Measurements from ENCODE around the gene USP4. TPM values are rescaled to one million over a fixed set of nuclear protein-coding genes. Genes with fewer than 3 reads are reported as not detected.

USP4 gene
- total RNA-seq (10 to 100 TPM; 57.7 to 72.9 TPM), polyA plus RNA-seq (ENCODE audit: insufficient read length in 6 of 6) (10 to 100 TPM; 68.8 to 77.1 (median 73.6) TPM)
- long read RNA-seq, donor 1, partial matches to known transcripts = 6 of 15 reads
- long read RNA-seq, donor 1, other reads (novel, unspliced or antisense) = 0 of 15 reads
- long read RNA-seq, donor 2, transcript USP4-201 (22 exons, 3,126 nt) = major isoform, 6 of 14 reads
- long read RNA-seq, donor 2, partial matches to known transcripts = 5 of 14 reads
- long read RNA-seq, donor 2, other reads (novel, unspliced or antisense) = 0 of 14 reads
- long read RNA-seq, donor 3, partial matches to known transcripts = 0 of 3 reads
- long read RNA-seq, donor 3, other reads (novel, unspliced or antisense) = 0 of 3 reads
- long read RNA-seq, donor 4, partial matches to known transcripts = 8 of 20 reads
- long read RNA-seq, donor 4, other reads (novel, unspliced or antisense) = 4 of 20 reads
- long read RNA-seq, donor 5, transcript USP4-210 (2 exons, 727 nt) = major isoform, 5 of 12 reads
- long read RNA-seq, donor 5, partial matches to known transcripts = 5 of 12 reads
- long read RNA-seq, donor 5, other reads (novel, unspliced or antisense) = 0 of 12 reads
- long read RNA-seq, donor 6, partial matches to known transcripts = 12 of 15 reads
- long read RNA-seq, donor 6, other reads (novel, unspliced or antisense) = 0 of 15 reads
- long read RNA-seq, donor 7, partial matches to known transcripts = 0 of 7 reads
- long read RNA-seq, donor 7, other reads (novel, unspliced or antisense) = 0 of 7 reads
- long read RNA-seq, donor 8, transcript USP4-201 (22 exons, 3,126 nt) = major isoform, 5 of 15 reads
- long read RNA-seq, donor 8, partial matches to known transcripts = 7 of 15 reads
- long read RNA-seq, donor 8, other reads (novel, unspliced or antisense) = 0 of 15 reads
- long read RNA-seq, donor 9 = 0 reads
- long read RNA-seq, donor 10, partial matches to known transcripts = 14 of 24 reads
- long read RNA-seq, donor 10, other reads (novel, unspliced or antisense) = 6 of 24 reads
- long read RNA-seq, donor 11, transcript USP4-210 (2 exons, 727 nt) = major isoform, 5 of 8 reads
- long read RNA-seq, donor 11, partial matches to known transcripts = 0 of 8 reads
- long read RNA-seq, donor 11, other reads (novel, unspliced or antisense) = 0 of 8 reads
- long read RNA-seq, donor 12, transcript USP4-201 (22 exons, 3,126 nt) = major isoform, 5 of 52 reads
- long read RNA-seq, donor 12, partial matches to known transcripts = 32 of 52 reads
- long read RNA-seq, donor 12, other reads (novel, unspliced or antisense) = 14 of 52 reads

GRCh38 chr3:49339941-49340800 is at the start of gene USP4:
TSS of gene USP4 (minus strand) at chr3:49340053. CDS start at chr3:49340024, 29 bp downstream.
- DNase-seq = peak; percentile 77 to 99 (median 94)
- Histone ChIP-seq H3K27ac (peak within 1 kb of the TSS; percentile 93 to 100), H3K4me3 (peak within 1 kb of the TSS; percentile 84 to 92), H3K27me3 (no peaks in the 10 kb centered on the region), H3K36me3 (peaks cover 0 to 24% of the 10 kb centered on the region in 2 donors), H3K4me1 (peaks cover 8 to 82% of the 10 kb centered on the region in 2 donors), H3K9me3 (no peaks in the 10 kb centered on the region)
- intact Hi-C loops (cut with DNase I) = loop anchor here in 1 of 2 donors (5.0 kb wide), 1 partner anchor 107 kb away; no protein-coding TSS in a partner anchor
- TF ChIP-seq CTCF (IDR thresholded peaks at IDR 0.05) = peak in 1 of 2 donors; percentile 8
- ATAC-seq = peak; percentile 95

- intact Hi-C loops (cut with DNase I) = no loop called here
- DNase-seq = no peak
- H3K4me1 ChIP-seq = peaks cover 0 to 78% of the 10 kb centered on the region in 2 donors
- H3K9me3 ChIP-seq = no peaks in the 10 kb centered on the region
- H3K27ac ChIP-seq = peak overlapping the region in 1 of 2 donors; percentile 2
- no peak for TF ChIP-seq CTCF (IDR thresholded peaks at IDR 0.05)
- H3K27me3 ChIP-seq = no peaks in the 10 kb centered on the region
- no peak for ATAC-seq
- no peak overlapping the region for H3K4me3 ChIP-seq
- peaks cover 0 to 8% of the 10 kb centered on the region in 2 donors for H3K36me3 ChIP-seq
Measured at GRCh38 chr3:49389297-49389696, 49.4 kb upstream of the USP4 start.

- intact Hi-C loops (cut with DNase I) = no loop called here
- H3K36me3 ChIP-seq = peaks cover 0 to 3% of the 10 kb centered on the region in 2 donors
- ATAC-seq (no peak), DNase-seq (no peak)
- TF ChIP-seq CTCF (IDR thresholded peaks at IDR 0.05) = no peak
- H3K27me3 ChIP-seq = no peaks in the 10 kb centered on the region
- no peak overlapping the region for H3K4me3 ChIP-seq
- H3K27ac ChIP-seq = peak overlapping the region in 1 of 2 donors; percentile 41
- peaks cover 0 to 81% of the 10 kb centered on the region in 2 donors for H3K4me1 ChIP-seq
- H3K9me3 ChIP-seq = no peaks in the 10 kb centered on the region
Measured at GRCh38 chr3:49388289-49388820, 48.5 kb upstream of the USP4 start.

- Histone ChIP-seq H3K36me3 (peaks cover 0 to 3% of the 10 kb centered on the region in 2 donors), H3K27ac (peak overlapping the region in 1 of 2 donors; percentile 41), H3K4me3 (no peak overlapping the region), H3K9me3 (no peaks in the 10 kb centered on the region), H3K4me1 (peaks cover 0 to 81% of the 10 kb centered on the region in 2 donors), H3K27me3 (no peaks in the 10 kb centered on the region)
- no peak for TF ChIP-seq CTCF (IDR thresholded peaks at IDR 0.05)
- DNase-seq = no peak
- ATAC-seq = no peak
- intact Hi-C loops (cut with DNase I) = no loop called here
Measured at GRCh38 chr3:49387721-49388120, 47.9 kb upstream of the USP4 start.
